ENCODE data around the gene IL17C. TPM values are rescaled to one million over a fixed set of nuclear protein-coding genes. Genes with fewer than 3 reads are reported as not detected.

Gene IL17C
- total and polyA plus RNA-seq, 2 of the 8 experiments (the other 6 are each of a cell fraction or from before 2014, with no cell fraction given): 1.1 to 1.9 TPM

DNA sequence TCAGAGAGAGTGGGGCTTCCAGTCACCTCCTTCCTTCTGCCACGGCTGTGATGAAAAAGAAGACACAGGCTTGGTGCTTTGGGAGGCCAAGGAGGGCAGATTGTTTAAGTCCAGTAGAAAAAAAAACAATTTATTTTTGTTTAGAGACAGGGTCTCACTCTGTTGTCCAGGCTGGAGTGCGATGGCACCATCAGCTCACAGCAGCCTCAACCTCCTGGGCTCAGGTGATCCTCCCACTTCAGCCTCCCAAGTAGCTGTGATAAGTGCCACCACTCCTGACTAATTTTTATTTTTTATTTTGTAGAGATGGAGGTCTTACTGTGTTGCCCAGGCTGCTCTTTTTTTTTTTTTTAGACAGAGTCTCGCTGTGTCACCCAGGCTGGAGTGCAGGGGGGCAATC lies 27.2 kb downstream of the IL17C start (continued):
- no peak for TF ChIP-seq SAP30 (IDR thresholded peaks at IDR 0.05; ENCODE audit: insufficient read depth, insufficient replicate concordance, low read length)
- no peak for TF ChIP-seq KDM4A (IDR thresholded peaks at IDR 0.05; ENCODE audit: low read depth, low read length, severe bottlenecking)
- no peak for TF ChIP-seq ZNF274 (IDR thresholded peaks at IDR 0.05; ENCODE audit: borderline replicate concordance, extremely low read depth, low read length)
- TF ChIP-seq POU5F1 (IDR thresholded peaks at IDR 0.05; ENCODE audit: low read depth, low read length): no peak
- no peak for TF ChIP-seq BACH1 (IDR thresholded peaks at IDR 0.05; ENCODE audit: low read length)
- no peak for TF ChIP-seq E2F6 (IDR thresholded peaks at IDR 0.05)

Measured in H1 (cell line).